ENCODE results near the gene ZMYND8. TPM values are rescaled to one million over a fixed set of nuclear protein-coding genes. Genes with fewer than 3 reads are reported as not detected.

ZMYND8 gene
- total RNA-seq, 1 donor from 2014 or later, result 57.6 TPM

GRCh38 chr20:47295921-47296426 is 60.5 kb downstream of the ZMYND8 start:
- Histone ChIP-seq H3K36me3 (peaks cover 75% of the 10 kb centered on the region), H3K27me3 (ENCODE audit: low read depth) (no peaks in the 10 kb centered on the region), H3K27ac (peak overlapping the region; percentile 8), H3K4me3 (no peak overlapping the region), H3K4me1 (no peaks in the 10 kb centered on the region), H3K9me3 (no peaks in the 10 kb centered on the region)
- ATAC-seq (peak; percentile 87 to 94), DNase-seq (no peak)
- no peak for TF ChIP-seq CTCF (IDR thresholded peaks at IDR 0.05)
- intact Hi-C loops (cut with DNase I), result no loop called here

GRCh38 chr20:47295129-47295813 is 61.2 kb downstream of the ZMYND8 start:
- peaks cover 82% of the 10 kb centered on the region for H3K36me3 ChIP-seq
- intact Hi-C loops (cut with DNase I), result no loop called here

GRCh38 chr20:47293631-47294030 is 62.9 kb downstream of the ZMYND8 start:
- H3K27ac ChIP-seq, result no peak overlapping the region
- TF ChIP-seq CTCF (IDR thresholded peaks at IDR 0.05), result no peak

More at GRCh38 chr20:47295129-47295813, 61.2 kb downstream of the ZMYND8 start:
- no peak for TF ChIP-seq CTCF (IDR thresholded peaks at IDR 0.05)
- no peaks in the 10 kb centered on the region for H3K9me3 ChIP-seq
- H3K4me3 ChIP-seq, result no peak overlapping the region
- ATAC-seq, result peak in 1 of 2 donors; percentile 19
- H3K4me1 ChIP-seq, result no peaks in the 10 kb centered on the region
- no peaks in the 10 kb centered on the region for H3K27me3 ChIP-seq (ENCODE audit: low read depth)
- H3K27ac ChIP-seq, result peak overlapping the region; percentile 8
- no peak for DNase-seq

GRCh38 chr20:47292581-47292980 is 63.9 kb downstream of the ZMYND8 start:
- Histone ChIP-seq H3K9me3 (no peaks in the 10 kb centered on the region), H3K36me3 (peaks cover 93% of the 10 kb centered on the region), H3K27ac (no peak overlapping the region), H3K4me1 (no peaks in the 10 kb centered on the region), H3K4me3 (no peak overlapping the region), H3K27me3 (ENCODE audit: low read depth) (no peaks in the 10 kb centered on the region)
- no peak for TF ChIP-seq CTCF (IDR thresholded peaks at IDR 0.05)
- no peak for DNase-seq
- ATAC-seq, result no peak
- intact Hi-C loops (cut with DNase I), result no loop called here

More at GRCh38 chr20:47293631-47294030, 62.9 kb downstream of the ZMYND8 start:
- Histone ChIP-seq H3K4me1 (no peaks in the 10 kb centered on the region), H3K36me3 (peaks cover 94% of the 10 kb centered on the region), H3K27me3 (ENCODE audit: low read depth) (no peaks in the 10 kb centered on the region), H3K4me3 (no peak overlapping the region), H3K9me3 (no peaks in the 10 kb centered on the region)
- DNase-seq (no peak), ATAC-seq (no peak)
- intact Hi-C loops (cut with DNase I), result no loop called here

- H3K27me3 ChIP-seq (ENCODE audit: low read depth), result no peaks in the 10 kb centered on the region
- no peak for DNase-seq
- H3K4me3 ChIP-seq, result no peak overlapping the region
- ATAC-seq, result no peak
- H3K4me1 ChIP-seq, result no peaks in the 10 kb centered on the region
- peaks cover 94% of the 10 kb centered on the region for H3K36me3 ChIP-seq
- H3K9me3 ChIP-seq, result no peaks in the 10 kb centered on the region
- TF ChIP-seq CTCF (IDR thresholded peaks at IDR 0.05), result no peak
- intact Hi-C loops (cut with DNase I), result no loop called here
- H3K27ac ChIP-seq, result no peak overlapping the region
Observed at GRCh38 chr20:47290666-47291430, 65.7 kb downstream of the ZMYND8 start.
